A673 (cell line): ENCODE results near the gene COPE. TPM values are rescaled to one million over a fixed set of nuclear protein-coding genes. Genes with fewer than 3 reads are reported as not detected.

Experiments
- BruUV-seq: library from RNA; stranded (reverse); fragments of 400-500 nt; replicated peaks from 2 replicates; lab custom pipeline; 2021; lab: Mats Ljungman, UMichigan
- CTCF ChIA-PET: fragments of 300-600 bp; sonication (Branson Sonifier 250); formaldehyde crosslinking; loops from one replicate; lab custom pipeline; 2022; ENCODE audit warnings: antibody characterized with exemption; lab: Charles Lee
- POLR2A ChIA-PET: fragments of 300-600 bp; sonication (Branson Sonifier 250); formaldehyde crosslinking; loops from one replicate; lab custom pipeline; 2022; ENCODE audit warnings: antibody characterized with exemption; ENCODE audit not compliant: low non-redundant PET; lab: Charles Lee
- DNase-seq: peaks from one replicate; pipeline ENCODE4 v3.0.0-alpha.2; 2015; ENCODE audit warnings: low spot score
- H3K27ac ChIP-seq: fragments of 200-600 bp; sonication (generic); 2 replicates; pipeline ENCODE4 v1.5.1; 2016; ENCODE audit warnings: mixed run types, low read depth, mild to moderate bottlenecking, mixed read lengths, antibody characterized with exemption, low read length; ENCODE audit not compliant: poor library complexity, severe bottlenecking
- H3K27me3 ChIP-seq: fragments of 200-600 bp; sonication (generic); replicated peaks from 2 replicates; pipeline ENCODE4 v1.6.1; 2017; ENCODE audit warnings: mixed run types, low read depth, mild to moderate bottlenecking, mixed read lengths, antibody characterized with exemption, low read length; ENCODE audit not compliant: insufficient read depth, poor library complexity
- H3K36me3 ChIP-seq: fragments of 200-600 bp; sonication (generic); 2 replicates; pipeline ENCODE4 v1.6.1; 2016; ENCODE audit warnings: mixed run types, mild to moderate bottlenecking, mixed read lengths, antibody characterized with exemption, low read length; ENCODE audit not compliant: insufficient read depth, poor library complexity, severe bottlenecking
- H3K4me1 ChIP-seq: fragments of 200-600 bp; sonication (generic); 2 replicates; pipeline ENCODE4 v1.6.1; 2017; ENCODE audit warnings: mixed run types, mild to moderate bottlenecking, mixed read lengths, antibody characterized with exemption, low read length; ENCODE audit not compliant: insufficient read depth, poor library complexity, severe bottlenecking
- H3K4me3 ChIP-seq: fragments of 200-600 bp; sonication (generic); 2 replicates; pipeline ENCODE4 v1.5.1; 2016; ENCODE audit warnings: low read depth, mixed run types, mild to moderate bottlenecking, mixed read lengths, low read length; ENCODE audit not compliant: poor library complexity, severe bottlenecking
- H3K9me3 ChIP-seq: fragments of 200-600 bp; sonication (generic); 2 replicates; pipeline ENCODE4 v1.6.1; 2016; ENCODE audit warnings: mixed run types, low read depth, mild to moderate bottlenecking, mixed read lengths, antibody characterized with exemption, low read length; ENCODE audit not compliant: poor library complexity, severe bottlenecking
- CTCF ChIP-seq: fragments of 300-800, 200-600 bp; sonication (generic); conservative IDR thresholded peaks from 2 replicates; pipeline ENCODE4 v1.5.1; 2017; ENCODE audit warnings: low read depth, mild to moderate bottlenecking, antibody characterized with exemption, low read length, moderate library complexity, mixed read lengths
- EZH2 ChIP-seq: fragments of 200-600 bp; sonication (generic); IDR thresholded peaks from 2 replicates; pipeline ENCODE4 v1.6.1; 2017; ENCODE audit warnings: borderline replicate concordance, low read depth, mild to moderate bottlenecking, mixed read lengths, antibody characterized with exemption, low read length; ENCODE audit not compliant: poor library complexity, severe bottlenecking
- intact Hi-C: fragments of 100-400 bp; cut with micrococcal nuclease; formaldehyde crosslinking; loops from one replicate; pipeline ENCODE4 v1.10.0; 2022; ENCODE audit not compliant: unreplicated experiment
- total RNA-seq: library from RNA; stranded (reverse); gene quantifications from 2 replicates; pipeline ENCODE4 v1.2.3, GENCODE V29; 2021

COPE gene
- total RNA-seq, 1 experiment from 2014 or later, result 244 TPM

- Histone ChIP-seq H3K36me3 (peaks cover 18% of the 10 kb centered on the region), H3K4me3 (no peak overlapping the region), H3K9me3 (no peaks in the 10 kb centered on the region), H3K27me3 (no peaks in the 10 kb centered on the region), H3K27ac (no peak overlapping the region), H3K4me1 (no peaks in the 10 kb centered on the region)
- BruUV-seq, result no TSS peak
- ChIA-PET POLR2A (no interaction called here), CTCF (no interaction called here)
- TF ChIP-seq CTCF (no peak), EZH2 (no peak)
- DNase-seq, result no peak
- intact Hi-C loops, result loop anchor here (10.0 kb wide), 1 partner anchor 448 kb away; no protein-coding TSS in a partner anchor
These were observed 6.3 kb downstream of the COPE start for GRCh38 chr19:18912933-18913332.

- Histone ChIP-seq H3K36me3 (peaks cover 15% of the 10 kb centered on the region), H3K27me3 (no peaks in the 10 kb centered on the region), H3K4me3 (no peak overlapping the region), H3K27ac (no peak overlapping the region), H3K4me1 (no peaks in the 10 kb centered on the region), H3K9me3 (no peaks in the 10 kb centered on the region)
- intact Hi-C loops, result loop anchor here (10.0 kb wide), 1 partner anchor 446 kb away; no protein-coding TSS in a partner anchor
- BruUV-seq, result no TSS peak
- ChIA-PET POLR2A (interaction anchor here (0.5 kb wide), 1 partner anchor 30 kb away, joined by 8 read pairs; no protein-coding TSS in a partner anchor), CTCF (no interaction called here)
- no peak for TF ChIP-seq CTCF
- no peak for DNase-seq
These were observed 8.3 kb downstream of the COPE start for GRCh38 chr19:18910801-18911436.

- Histone ChIP-seq H3K4me3 (no peak overlapping the region), H3K27ac (no peak overlapping the region), H3K9me3 (no peaks in the 10 kb centered on the region), H3K36me3 (peaks cover 13% of the 10 kb centered on the region), H3K27me3 (no peaks in the 10 kb centered on the region), H3K4me1 (no peaks in the 10 kb centered on the region)
- DNase-seq, result no peak
- no TSS peak for BruUV-seq
- CTCF ChIA-PET, result no interaction called here
- no peak for TF ChIP-seq CTCF
- no peak for TF ChIP-seq EZH2
- intact Hi-C loops, result loop anchor here (10.0 kb wide), 1 partner anchor 445 kb away; no protein-coding TSS in a partner anchor
- POLR2A ChIA-PET, result no interaction called here
These were observed 9.2 kb downstream of the COPE start for GRCh38 chr19:18910010-18910409.
